HTERT RPE-1 (cell line): Measurements from ENCODE around the gene CYSLTR2.
"Not testable (repeated sequence)": the region's sequence is repeated elsewhere in the genome, so short reads cannot be mapped to it uniquely, and the experiment has no call there.

ENCODE experiments used
- in situ Hi-C: fragments of 300-500 bp; cut with MboI; formaldehyde crosslinking; loops from 4 replicates; pipeline ENCODE4 v1.14.3; 2020; ENCODE audit warnings: low sequenced_read_pairs

CYSLTR2 gene

GRCh38 chr13:48644141-48644540, 9.6 kb upstream of the CYSLTR2 start:
- in situ Hi-C loops: no loop called here

GRCh38 chr13:48644951-48645350, 8.8 kb upstream of the CYSLTR2 start:
- in situ Hi-C loops: no loop called here

DNA sequence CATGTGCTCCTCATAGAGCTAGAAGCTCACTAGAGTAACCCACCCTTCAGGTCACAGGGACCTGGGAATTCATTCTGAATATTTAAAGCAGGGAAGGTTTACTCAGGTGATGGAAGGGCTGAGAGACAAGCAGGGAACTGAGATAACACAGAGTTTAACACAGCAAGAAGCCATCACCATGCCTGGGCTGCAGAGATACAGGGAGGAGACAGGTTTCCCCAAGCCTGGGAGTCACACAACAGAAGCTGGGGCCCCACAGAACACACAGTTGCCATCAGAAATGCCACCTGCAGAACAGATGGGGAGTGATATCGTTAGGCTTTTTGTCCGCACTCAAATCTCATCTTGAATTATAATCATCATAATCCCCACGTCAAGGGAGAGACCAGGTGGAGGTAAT, 7.9 kb upstream of the CYSLTR2 start:
- in situ Hi-C loops: no loop called here

- in situ Hi-C loops: no loop called here
Observed at GRCh38 chr13:48646791-48647190, 6.9 kb upstream of the CYSLTR2 start.

- in situ Hi-C loops: no loop called here
Observed at GRCh38 chr13:48647625-48648024, 6.1 kb upstream of the CYSLTR2 start.

GRCh38 chr13:48648446-48648845, 5.3 kb upstream of the CYSLTR2 start:
- in situ Hi-C loops: no loop called here

DNA sequence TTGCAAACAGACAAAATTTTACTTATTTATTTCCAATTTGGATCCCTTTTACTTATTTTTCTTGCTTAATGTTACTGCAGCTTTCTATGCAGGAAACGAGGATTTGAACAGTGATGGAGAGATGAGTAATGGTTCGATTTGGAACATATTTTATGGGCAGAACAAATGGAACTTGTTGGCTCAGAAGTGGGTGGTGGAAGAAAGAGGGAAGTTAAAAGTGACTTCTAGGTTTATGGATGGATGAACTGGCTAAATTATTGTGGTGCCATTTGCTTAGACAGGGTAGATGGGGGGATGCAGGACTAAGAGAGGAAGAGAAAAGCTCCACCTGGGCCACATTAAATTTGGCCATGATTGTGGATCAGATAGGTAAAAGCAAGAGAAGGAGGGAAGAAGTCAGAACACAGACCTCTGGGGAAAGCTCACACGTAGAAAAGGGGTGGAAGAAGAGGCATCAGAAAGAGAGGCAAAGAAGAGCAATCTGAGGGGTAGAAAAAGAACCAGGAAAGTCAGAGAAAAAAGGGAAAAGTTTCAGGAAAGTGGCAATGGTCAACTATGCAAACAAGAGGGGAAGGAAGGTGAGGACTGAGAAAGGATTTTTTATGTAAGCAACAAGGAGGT, 768 bp upstream of the CYSLTR2 start:
- in situ Hi-C loops: no loop called here

- in situ Hi-C loops: no loop called here
Observed at GRCh38 chr13:48654511-48654910, 782 bp downstream of the CYSLTR2 start.

GRCh38 chr13:48655291-48655690, 1.6 kb downstream of the CYSLTR2 start:
- in situ Hi-C loops: no loop called here

DNA sequence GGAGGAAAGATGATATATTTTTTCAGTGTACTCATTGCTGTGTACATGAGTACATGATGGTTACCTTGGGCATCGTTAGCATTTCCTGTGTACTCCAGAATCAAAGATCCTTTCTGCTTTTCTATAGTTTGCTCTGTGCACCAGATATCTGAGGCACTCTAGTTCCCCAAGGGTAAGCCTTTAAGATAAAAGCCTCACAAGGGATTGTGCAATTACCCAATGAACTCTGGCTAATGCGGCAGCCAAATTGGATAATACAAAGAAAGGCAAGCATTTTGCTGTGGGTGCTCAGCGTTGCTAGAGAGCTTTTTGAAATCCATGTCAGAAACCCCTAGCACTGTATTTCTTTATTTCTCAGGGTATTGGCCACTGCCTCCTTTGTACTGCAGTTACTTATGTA, 2.9 kb downstream of the CYSLTR2 start:
- in situ Hi-C loops: no loop called here

- in situ Hi-C loops: no loop called here
Observed at GRCh38 chr13:48660361-48661076, 6.8 kb downstream of the CYSLTR2 start.

DNA sequence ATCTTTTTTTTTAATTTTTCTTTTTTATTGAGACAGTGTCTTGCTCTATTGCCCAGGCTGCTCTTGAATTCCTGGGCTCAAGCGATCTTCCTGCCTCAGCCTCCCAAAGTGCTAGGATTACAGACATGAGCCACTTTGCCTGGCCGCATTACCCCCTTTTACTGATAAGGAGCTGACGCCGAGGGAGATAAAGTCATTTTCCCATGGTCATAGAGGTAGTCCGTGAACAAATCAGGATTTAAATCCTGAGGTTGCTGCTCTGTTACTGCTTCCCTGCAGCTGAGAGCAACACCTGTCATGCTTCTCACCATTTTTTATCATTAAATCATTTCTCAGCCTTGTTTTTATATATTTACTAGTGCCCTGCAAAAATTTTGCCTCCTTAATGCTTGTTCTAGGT, 7.4 kb downstream of the CYSLTR2 start:
- in situ Hi-C loops: no loop called here

GRCh38 chr13:48662226-48662625, 8.5 kb downstream of the CYSLTR2 start:
- in situ Hi-C loops: no loop called here

DNA sequence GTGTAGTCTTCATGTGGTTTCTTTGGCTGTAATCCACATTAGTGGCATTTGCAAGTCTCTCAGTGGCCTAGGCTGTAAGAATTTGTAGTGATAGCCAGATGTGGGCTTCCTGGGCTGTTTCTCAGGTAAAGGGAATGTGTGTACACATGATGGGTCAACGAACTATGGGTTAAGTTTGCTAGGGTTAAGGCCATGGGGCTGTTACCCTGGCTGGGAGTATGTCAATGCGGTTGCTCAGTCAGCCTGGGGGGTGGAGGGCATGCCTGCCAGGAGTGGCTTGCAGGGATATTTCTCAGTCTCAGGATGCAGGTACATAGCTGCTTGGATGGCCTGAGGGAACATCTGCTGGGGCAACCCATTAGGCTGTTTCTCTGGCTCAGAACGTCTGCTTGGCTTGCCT, 13.4 kb downstream of the CYSLTR2 start:
- in situ Hi-C loops: no loop called here

DNA sequence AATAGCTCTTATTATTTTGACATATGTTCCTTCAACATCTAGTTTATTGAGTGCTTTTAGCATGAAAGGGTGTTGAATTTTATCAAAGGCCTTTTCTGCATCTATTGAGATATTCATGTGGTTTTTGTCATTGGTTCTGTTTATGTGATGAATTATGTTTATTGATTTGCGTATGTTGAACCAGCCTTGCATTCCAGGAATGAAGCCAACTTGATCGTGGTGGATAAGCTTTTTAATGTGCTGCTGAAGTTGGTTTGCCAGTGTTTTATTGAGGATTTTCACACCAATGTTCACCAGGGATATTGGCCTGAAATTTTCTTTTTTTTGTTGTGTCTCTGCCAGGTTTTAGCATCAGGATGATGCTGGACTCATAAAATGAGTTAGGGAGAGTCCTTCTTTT, 17.7 kb downstream of the CYSLTR2 start:
- in situ Hi-C loops: not testable (repeated sequence)

GRCh38 chr13:48675247-48675646, 21.5 kb downstream of the CYSLTR2 start:
- in situ Hi-C loops: no loop called here

- in situ Hi-C loops: no loop called here
Observed at GRCh38 chr13:48678316-48678715, 24.6 kb downstream of the CYSLTR2 start.

GRCh38 chr13:48679941-48680680, 26.4 kb downstream of the CYSLTR2 start:
- in situ Hi-C loops: no loop called here

DNA sequence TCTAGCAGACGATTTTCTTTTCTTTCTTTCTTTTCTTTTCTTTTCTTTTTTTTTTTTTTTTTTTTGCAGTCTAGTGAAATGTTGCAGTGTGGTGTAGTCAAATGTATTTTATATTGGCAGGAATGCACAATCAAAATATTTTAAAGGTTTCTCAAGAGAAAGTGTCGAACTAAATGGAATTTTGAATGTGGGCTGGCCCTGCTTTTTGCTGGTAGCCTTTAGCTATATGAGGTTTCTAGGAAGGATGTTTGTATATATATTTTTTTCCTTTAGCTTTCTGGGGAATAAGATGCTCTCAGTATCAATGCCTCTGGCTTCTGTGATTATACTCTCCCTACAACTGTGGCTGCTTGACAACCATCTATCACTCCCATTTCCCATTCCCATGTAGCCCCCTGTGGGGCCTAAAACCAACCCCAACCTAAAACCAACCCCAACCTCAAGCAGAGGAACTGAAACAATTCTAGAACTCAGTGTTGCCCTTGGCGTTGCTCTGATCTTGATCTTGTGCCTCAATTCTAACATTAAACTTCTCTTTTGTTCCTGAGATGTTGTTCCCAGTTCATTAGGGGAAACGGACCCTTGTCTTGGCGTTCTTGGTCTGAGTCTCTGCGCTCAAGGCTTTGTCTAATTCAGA, 27.1 kb downstream of the CYSLTR2 start:
- in situ Hi-C loops: no loop called here

DNA sequence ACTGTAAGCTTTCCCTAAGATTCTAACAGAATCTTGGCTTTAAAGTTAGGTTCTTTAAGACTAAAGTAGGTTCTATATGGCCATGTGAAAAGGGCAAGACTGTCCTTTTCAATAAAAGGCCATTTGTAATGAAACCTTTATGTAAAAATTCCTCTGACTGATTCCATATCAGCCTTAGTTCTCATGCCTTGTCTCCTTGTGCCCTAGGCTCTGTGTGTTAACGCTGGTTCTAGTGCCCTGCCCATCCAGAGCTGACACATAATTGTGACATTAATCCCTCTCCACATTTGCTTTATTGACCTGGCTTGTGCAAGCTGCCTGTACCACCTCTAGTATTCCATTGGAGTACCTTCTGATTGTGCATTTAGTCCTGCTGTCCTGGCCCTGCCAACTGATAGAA, 28.2 kb downstream of the CYSLTR2 start:
- in situ Hi-C loops: no loop called here

GRCh38 chr13:48682436-48682835, 28.7 kb downstream of the CYSLTR2 start:
- in situ Hi-C loops: no loop called here
